Measurements from ENCODE around the gene RPL41. TPM values are rescaled to one million over a fixed set of nuclear protein-coding genes. Genes with fewer than 3 reads are reported as not detected.
A peak's percentile ranks its signal among the peaks of the same experiment; 100 is the strongest.

RPL41 gene
- polyA plus RNA-seq, 3 donors: 2,986 to 5,048 (median 3,308) TPM

DNA sequence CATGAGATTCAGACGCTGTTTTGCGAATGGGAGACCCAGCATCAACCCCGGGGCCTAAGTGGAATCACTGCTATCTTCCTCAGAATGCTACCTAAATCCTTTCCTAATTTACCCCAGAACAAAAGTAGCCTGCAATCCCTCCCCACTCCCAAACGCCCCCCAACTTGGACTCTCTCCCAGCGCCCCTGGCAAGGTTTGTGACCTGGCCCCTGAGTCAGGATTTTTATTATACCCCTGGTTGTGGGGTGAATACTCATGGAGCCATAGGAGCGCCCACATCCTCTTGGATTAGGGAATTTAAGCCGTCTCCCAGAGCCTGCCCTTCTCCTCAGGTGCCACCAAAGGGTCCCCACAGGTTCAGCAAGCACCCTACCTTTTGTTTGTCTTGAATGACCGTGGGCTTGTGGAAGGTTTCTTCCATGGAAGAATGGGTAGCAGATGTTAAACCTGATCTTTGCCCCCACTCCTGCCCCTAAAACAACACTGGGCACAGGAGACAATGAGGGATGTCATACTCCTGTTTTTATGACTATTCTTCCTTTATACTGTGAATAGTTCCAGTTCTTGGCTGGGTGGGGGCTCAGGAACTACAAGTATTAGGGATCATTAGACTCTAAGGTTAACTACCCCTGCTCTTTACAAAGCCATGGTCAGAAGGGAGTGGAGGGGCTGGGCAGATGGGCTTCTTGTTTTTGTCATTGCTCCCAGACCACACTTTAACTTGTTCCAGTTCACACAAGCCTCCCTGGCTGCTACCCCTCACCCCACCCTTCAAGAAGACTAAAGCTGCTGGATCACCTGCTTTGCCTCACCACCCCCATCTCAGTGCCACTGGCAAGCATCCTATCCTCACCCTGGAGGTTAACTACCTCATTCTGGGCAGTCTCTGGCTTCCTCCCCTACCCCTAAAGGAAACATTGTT is 36.6 kb downstream of the RPL41 start:
- H2AFZ ChIP-seq (ENCODE audit: insufficient read depth, low read depth, low read length, poor library complexity, severe bottlenecking): peak overlapping the region; percentile 84
- 29% methylated on average over 1 of the region's 8 CpGs for WGBS (ENCODE audit: insufficient coverage)
- peaks cover 37% of the 10 kb centered on the region for H3K4me1 Mint-ChIP-seq
- H3K27ac Mint-ChIP-seq: peak overlapping the region; percentile 63 to 97 (median 96)
- DNase-seq: no peak
- peaks cover 37 to 43% of the 10 kb centered on the region in 2 donors for H3K4me1 ChIP-seq (ENCODE audit: control insufficient read depth in 1 of 2, insufficient read depth in 2 of 2, low read length in 2 of 2)
- H3K9me3 ChIP-seq (replicated peaks in 1 of 2; ENCODE audit: control insufficient read depth in 1 of 2, insufficient read depth in 1 of 2, low read length in 2 of 2): no peaks in the 10 kb centered on the region
- H3K27me3 Mint-ChIP-seq (ENCODE audit: low read depth in 3 of 3): peaks cover 0 to 3% (median 2%) of the 10 kb centered on the region in 3 donors
- no peaks in the 10 kb centered on the region for H3K9me3 Mint-ChIP-seq
- H3K4me3 ChIP-seq (replicated peaks in 1 of 3; ENCODE audit: low read depth in 2 of 3, low read length in 3 of 3): peak overlapping the region; percentile 20 to 83 (median 68)
- H3K27ac ChIP-seq (ENCODE audit: low read depth in 1 of 2, low read length in 2 of 2): peak overlapping the region in 1 of 2 donors; percentile 90
- intact Hi-C loops (cut with micrococcal nuclease): loop anchor here in 1 of 2 donors (5.0 kb wide), 1 partner anchor 36 kb away; the partner anchor contains the start of genes RPL41 and ZC3H10
- TF ChIP-seq, protein P1, sequence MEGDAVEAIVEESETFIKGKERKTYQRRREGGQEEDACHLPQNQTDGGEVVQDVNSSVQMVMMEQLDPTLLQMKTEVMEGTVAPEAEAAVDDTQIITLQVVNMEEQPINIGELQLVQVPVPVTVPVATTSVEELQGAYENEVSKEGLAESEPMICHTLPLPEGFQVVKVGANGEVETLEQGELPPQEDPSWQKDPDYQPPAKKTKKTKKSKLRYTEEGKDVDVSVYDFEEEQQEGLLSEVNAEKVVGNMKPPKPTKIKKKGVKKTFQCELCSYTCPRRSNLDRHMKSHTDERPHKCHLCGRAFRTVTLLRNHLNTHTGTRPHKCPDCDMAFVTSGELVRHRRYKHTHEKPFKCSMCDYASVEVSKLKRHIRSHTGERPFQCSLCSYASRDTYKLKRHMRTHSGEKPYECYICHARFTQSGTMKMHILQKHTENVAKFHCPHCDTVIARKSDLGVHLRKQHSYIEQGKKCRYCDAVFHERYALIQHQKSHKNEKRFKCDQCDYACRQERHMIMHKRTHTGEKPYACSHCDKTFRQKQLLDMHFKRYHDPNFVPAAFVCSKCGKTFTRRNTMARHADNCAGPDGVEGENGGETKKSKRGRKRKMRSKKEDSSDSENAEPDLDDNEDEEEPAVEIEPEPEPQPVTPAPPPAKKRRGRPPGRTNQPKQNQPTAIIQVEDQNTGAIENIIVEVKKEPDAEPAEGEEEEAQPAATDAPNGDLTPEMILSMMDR (IDR thresholded peaks at IDR 0.05): no peak
- no peaks in the 10 kb centered on the region for H3K27me3 ChIP-seq (ENCODE audit: control insufficient read depth in 2 of 2, insufficient read depth in 2 of 2, low read length in 2 of 2)
- peaks cover 7 to 10% of the 10 kb centered on the region in 2 donors for H3K36me3 Mint-ChIP-seq
- peaks cover 10% of the 10 kb centered on the region for H3K79me2 ChIP-seq (ENCODE audit: insufficient read depth, low read length)
- H3K4me3 Mint-ChIP-seq: peak overlapping the region; percentile 85 to 91
- no peaks in the 10 kb centered on the region for H3K36me3 ChIP-seq (replicated peaks in 1 of 2; ENCODE audit: control insufficient read depth in 1 of 2, insufficient read depth in 2 of 2, low read length in 2 of 2)
- H3K9ac ChIP-seq (ENCODE audit: insufficient read depth, low read length, poor library complexity, severe bottlenecking): no peak overlapping the region
- H3K4me2 ChIP-seq (replicated peaks; ENCODE audit: extremely low read depth, low read length, poor library complexity, severe bottlenecking): peak overlapping the region; percentile 74
- no peaks in the 10 kb centered on the region for H4K20me1 ChIP-seq (ENCODE audit: insufficient read depth, low read length)

DNA sequence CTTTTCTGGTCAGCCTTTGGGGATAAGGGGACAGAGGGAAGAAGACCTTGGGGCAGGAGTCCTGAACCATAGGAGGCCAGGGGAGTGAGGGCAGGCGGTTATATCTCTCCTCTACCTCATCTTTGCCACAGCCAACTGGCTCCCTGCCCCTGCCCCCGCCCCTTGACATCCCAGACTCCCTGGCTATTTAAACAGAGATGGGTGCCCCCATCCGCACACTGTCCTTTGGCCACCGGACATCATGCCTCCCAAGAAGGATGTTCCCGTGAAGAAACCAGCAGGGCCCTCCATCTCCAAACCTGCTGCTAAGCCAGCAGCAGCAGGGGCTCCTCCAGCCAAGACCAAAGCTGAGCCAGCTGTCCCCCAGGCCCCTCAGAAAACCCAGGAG is 37.2 kb downstream of the RPL41 start:
- no peaks in the 10 kb centered on the region for H3K36me3 ChIP-seq (replicated peaks in 1 of 2; ENCODE audit: control insufficient read depth in 1 of 2, insufficient read depth in 2 of 2, low read length in 2 of 2)
- H3K4me1 Mint-ChIP-seq: peaks cover 37% of the 10 kb centered on the region
- H3K9me3 ChIP-seq (replicated peaks in 1 of 2; ENCODE audit: control insufficient read depth in 1 of 2, insufficient read depth in 1 of 2, low read length in 2 of 2): no peaks in the 10 kb centered on the region
- peaks cover under 1% of the 10 kb centered on the region for H4K20me1 ChIP-seq (ENCODE audit: insufficient read depth, low read length)
- H3K27me3 ChIP-seq (ENCODE audit: control insufficient read depth in 2 of 2, insufficient read depth in 2 of 2, low read length in 2 of 2): no peaks in the 10 kb centered on the region
- intact Hi-C loops (cut with micrococcal nuclease): loop anchor here in 1 of 2 donors (5.0 kb wide), 1 partner anchor 36 kb away; the partner anchor contains the start of genes RPL41 and ZC3H10
- H3K9me3 Mint-ChIP-seq: no peaks in the 10 kb centered on the region
- no peak for DNase-seq
- peaks cover 7 to 10% of the 10 kb centered on the region in 2 donors for H3K36me3 Mint-ChIP-seq
- H3K4me3 ChIP-seq (replicated peaks in 1 of 3; ENCODE audit: low read depth in 2 of 3, low read length in 3 of 3): no peak overlapping the region
- H3K79me2 ChIP-seq (ENCODE audit: insufficient read depth, low read length): peaks cover 16% of the 10 kb centered on the region
- no peak overlapping the region for H2AFZ ChIP-seq (ENCODE audit: insufficient read depth, low read depth, low read length, poor library complexity, severe bottlenecking)
- peaks cover 0 to 3% (median 2%) of the 10 kb centered on the region in 3 donors for H3K27me3 Mint-ChIP-seq (ENCODE audit: low read depth in 3 of 3)
- H3K27ac ChIP-seq (ENCODE audit: low read depth in 1 of 2, low read length in 2 of 2): no peak overlapping the region
- TF ChIP-seq, protein P1 (IDR thresholded peaks at IDR 0.05): no peak
- WGBS (ENCODE audit: insufficient coverage): 92% methylated on average over 4 of the region's 5 CpGs
- H3K27ac Mint-ChIP-seq: peak overlapping the region in 2 of 7 donors; percentile 15 to 59
- peaks cover 37 to 44% of the 10 kb centered on the region in 2 donors for H3K4me1 ChIP-seq (ENCODE audit: control insufficient read depth in 1 of 2, insufficient read depth in 2 of 2, low read length in 2 of 2)
- H3K4me3 Mint-ChIP-seq: no peak overlapping the region
- no peak overlapping the region for H3K4me2 ChIP-seq (replicated peaks; ENCODE audit: extremely low read depth, low read length, poor library complexity, severe bottlenecking)
- H3K9ac ChIP-seq (ENCODE audit: insufficient read depth, low read length, poor library complexity, severe bottlenecking): no peak overlapping the region

All from CD14-positive monocyte (primary cell).